Measurements from ENCODE around the gene CCDC51.
"Not testable (repeated sequence)": the region's sequence is repeated elsewhere in the genome, so short reads cannot be mapped to it uniquely, and the experiment has no call there.

CCDC51 gene

DNA sequence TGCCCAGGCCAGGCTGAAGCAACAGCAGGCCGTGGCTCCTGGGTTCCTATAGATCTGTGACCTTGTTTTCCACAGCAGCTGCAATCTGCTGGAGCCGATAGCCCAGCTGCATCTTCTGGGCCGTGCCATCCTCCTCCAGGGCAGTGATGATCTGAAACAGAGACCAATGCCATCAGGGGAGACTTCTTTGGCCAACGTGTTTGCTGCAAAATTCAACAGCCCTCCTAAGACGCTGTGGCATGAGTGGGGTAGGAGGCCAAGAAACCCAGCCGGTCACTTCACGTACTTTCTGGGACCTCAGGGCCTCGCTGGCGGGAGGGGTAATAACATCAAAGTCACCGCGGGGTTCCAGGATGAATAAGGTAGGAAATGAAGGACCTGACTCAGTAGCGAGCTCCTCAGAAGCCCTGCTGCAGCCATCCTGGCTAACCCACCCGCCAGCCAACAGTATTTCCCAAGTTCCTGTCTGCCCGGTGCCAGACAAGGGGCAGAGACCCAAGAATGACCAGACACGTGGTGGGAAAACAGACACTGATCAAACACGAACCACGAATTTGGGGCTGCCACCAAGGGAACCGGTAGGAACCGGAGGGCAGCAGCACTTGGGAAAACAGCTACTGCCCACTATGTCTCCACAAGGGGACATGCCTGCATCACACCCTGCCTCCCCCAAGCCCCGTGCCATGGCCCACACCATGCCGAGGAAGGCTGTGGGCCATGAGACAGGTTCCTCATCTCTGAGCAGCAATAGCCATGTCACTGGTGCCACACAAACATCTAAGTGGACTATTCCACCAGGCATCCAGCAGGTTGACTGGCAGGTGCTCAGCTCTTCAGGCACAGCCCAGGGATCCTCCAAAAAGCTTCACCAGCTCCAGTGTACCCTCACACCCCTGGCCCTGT lies 35.2 kb downstream of the CCDC51 start:
- DNase-seq: no peak

GRCh38 chr3:48403533-48404439 lies 36.1 kb downstream of the CCDC51 start:
- no peak for DNase-seq

DNA sequence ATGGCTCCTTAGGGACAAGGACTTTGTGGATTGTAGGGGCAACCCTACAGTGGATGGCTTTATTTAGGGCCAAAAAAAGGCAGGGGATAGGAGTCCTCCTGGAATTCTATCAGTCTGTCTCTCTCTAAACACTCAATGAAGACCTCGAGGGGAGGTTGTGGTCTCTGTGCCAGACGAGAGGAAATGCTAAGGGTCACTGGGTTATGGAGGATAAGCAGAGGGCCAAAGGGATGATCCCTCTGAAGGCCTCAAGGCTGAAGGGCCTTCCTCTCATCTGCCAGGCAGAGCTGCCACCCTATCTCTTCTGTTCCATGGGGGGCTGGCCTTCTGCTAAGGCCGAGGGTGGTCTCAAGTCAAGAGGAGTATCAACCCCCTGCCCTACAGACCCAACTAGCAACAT lies 37.0 kb downstream of the CCDC51 start:
- DNase-seq: no peak

GRCh38 chr3:48402281-48402732 lies 37.6 kb downstream of the CCDC51 start:
- DNase-seq: no peak

DNA sequence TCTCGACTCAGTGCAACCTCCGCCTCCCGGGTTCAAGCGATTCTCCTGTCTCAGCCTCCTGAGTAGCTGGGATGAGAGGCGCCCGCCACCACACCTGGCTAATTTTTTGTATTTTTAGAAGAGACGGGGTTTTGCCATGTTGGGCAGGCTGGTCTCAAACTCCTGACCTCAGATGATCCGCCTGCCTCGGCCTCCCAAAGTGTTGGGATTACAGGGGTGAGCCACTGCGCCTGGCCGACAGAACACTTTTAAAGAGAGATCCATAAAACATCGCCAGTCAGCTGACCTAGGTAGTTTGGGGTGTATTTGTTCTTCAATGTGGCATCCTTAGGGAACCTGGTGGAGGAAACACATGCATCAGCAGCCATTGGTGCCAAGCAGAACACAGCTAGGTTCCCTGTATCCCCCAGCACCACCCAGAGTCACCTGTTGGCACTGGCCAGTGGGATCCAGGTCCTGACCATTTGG lies 38.5 kb downstream of the CCDC51 start:
- DNase-seq: not testable (repeated sequence)

DNA sequence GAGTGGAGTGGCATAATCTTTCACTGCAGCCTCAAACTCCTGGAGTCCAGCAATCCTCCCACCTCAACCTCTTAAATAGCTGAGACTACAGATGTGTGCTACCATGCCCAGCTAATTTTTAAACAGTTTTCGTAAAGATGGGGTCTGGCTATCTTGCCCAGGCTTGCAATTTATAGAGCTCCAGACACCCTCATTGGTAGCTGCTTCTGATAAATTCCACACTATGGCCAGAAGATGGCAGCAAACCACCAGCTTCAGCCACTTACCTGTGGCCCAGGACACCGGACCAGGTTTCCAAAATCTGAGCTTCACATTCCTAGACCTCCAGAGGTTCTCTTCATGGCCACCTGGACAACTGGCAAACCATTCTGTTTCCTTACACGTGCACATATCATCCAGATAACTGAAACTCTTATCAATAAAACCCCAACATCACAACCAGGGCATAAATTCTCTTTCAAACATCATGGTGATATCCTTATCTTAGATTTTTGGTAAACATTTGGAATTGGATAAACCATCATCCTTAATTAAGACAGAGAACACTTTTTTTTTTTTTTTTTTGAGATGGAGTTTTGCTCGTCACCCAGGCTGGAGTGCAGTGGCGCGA lies 39.0 kb downstream of the CCDC51 start:
- peak; percentile 34 for DNase-seq

DNA sequence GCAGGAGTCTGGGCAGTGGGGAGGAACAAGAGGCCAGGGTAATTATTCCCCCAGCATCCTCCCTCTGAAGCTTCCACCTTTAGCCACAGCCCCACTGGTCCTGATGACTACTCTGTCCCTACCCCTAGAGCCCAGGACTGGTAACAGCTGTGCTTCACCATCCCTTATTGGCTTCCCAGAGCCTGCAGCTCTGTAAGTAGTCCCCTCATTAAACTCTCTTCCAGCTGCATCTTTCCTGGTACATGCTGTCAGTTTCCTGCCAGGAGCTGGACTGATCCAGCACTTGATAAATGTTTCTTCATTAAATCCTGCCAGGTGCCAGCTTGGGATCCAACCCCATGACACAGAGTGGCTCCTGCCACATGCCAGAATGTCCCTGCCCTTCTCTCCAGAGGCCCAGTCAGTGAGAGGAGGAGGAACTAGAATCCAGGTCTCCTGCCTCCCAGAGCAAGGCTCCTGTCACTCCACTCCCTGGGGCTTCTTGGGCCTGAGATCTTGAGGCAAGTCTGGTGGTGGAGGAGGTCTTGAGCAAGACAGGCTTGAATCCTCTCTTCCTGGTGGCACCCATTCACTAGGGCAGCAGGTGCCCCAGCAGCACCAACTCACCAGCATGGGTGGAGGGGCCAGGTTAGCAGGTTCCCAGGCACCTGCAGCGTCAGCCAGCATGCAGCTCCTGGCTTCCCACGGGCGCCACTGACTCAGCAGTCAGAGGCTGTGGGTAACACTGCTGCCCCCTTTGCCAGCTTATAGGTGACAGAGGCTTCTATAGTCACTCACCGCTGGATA lies 40.3 kb downstream of the CCDC51 start:
- DNase-seq: peak; percentile 11

GRCh38 chr3:48398701-48399386 lies 41.1 kb downstream of the CCDC51 start:
- no peak for DNase-seq

- no peak for DNase-seq
These were observed 41.9 kb downstream of the CCDC51 start for GRCh38 chr3:48397767-48398681.

DNA sequence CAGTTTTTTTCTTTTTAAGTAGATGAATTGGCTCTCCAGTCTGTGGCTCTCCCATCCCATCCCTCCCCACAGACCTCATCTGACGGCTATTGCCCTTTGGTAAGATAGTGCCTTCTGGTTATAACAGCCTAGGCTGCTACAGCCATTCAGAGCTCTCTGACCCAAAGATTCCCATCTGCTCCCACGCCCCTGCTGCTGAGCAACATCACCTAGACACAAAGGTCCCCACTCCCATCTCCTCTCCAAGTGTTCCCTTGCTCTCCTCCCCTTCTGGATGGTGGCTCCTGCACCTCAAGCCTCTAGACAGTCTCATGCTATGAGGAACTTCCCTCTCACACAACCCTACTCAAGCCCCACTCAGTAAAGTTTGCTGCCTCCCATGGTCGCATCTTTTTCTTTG lies 44.2 kb downstream of the CCDC51 start:
- DNase-seq: no peak

DNA sequence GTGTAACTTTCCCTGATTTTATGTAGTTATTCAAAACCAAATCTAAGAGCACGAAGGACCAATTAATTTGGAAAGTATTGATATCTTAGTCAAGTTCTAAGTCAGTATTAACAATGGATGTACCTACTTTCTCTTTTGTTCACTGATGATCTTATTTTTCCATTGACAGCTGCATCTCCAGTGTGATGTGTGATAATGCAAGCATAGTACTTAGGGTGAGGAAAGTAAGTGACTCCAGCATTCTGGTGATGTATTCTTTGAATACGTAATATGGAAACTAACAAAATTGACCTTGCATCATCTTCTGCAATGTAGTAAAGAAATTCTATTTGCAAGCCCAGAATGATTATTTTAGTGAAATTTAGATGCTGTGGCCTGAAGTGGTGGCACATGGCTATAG lies 45.5 kb downstream of the CCDC51 start:
- no peak for DNase-seq

- DNase-seq: no peak
These were observed 51.0 kb downstream of the CCDC51 start for GRCh38 chr3:48388966-48389365.

GRCh38 chr3:48387634-48388033 lies 52.3 kb downstream of the CCDC51 start:
- DNase-seq: no peak

All from NCI-H345 (cell line).